Mammary epithelial cell (primary cell): ENCODE data around the gene TXNDC9.

Source experiments
- CTCF ChIP-seq, 2 donors: IDR thresholded peaks in 1 of 2; conservative IDR thresholded peaks in 1 of 2; 2 replicates each; pipeline ENCODE4 v1.5.1; 2011 to 2012; ENCODE audit warnings: inconsistent platforms in 2 of 2, low read length in 2 of 2, mild to moderate bottlenecking in 2 of 2, control low read depth in 1 of 2, low read depth in 1 of 2; ENCODE audit not compliant: insufficient read depth in 1 of 2; ENCODE audit errors: extremely low read depth in 1 of 2
- EZH2 ChIP-seq: IDR thresholded peaks from 2 replicates; pipeline ENCODE4 v1.6.1; 2012; ENCODE audit warnings: low read length, inconsistent platforms, borderline replicate concordance

GRCh38 chr2:99380376-99381010, 44.4 kb upstream of the TXNDC9 start:
- TF ChIP-seq EZH2 = no peak
- TF ChIP-seq CTCF (conservative IDR thresholded peaks at IDR 0.05 in 1 of 2, IDR thresholded peaks at IDR 0.05 in 1 of 2; ENCODE audit: extremely low read depth in 1 of 2, insufficient read depth in 1 of 2, low read depth in 1 of 2, low read length in 2 of 2) = no peak
